Left renal cortex interstitium (tissue), 4 donors: ENCODE data around the gene STIP1. TPM values are rescaled to one million over a fixed set of nuclear protein-coding genes. Genes with fewer than 3 reads are reported as not detected.

Experiments
- DNase-seq, 4 donors: peaks; one replicate each; pipeline ENCODE4 v3.0.0-alpha.2; 2013; ENCODE audit warnings: low read depth in 4 of 4, low spot score in 2 of 4, missing footprints in 1 of 4
- polyA plus RNA-seq, 4 donors: library from polyadenylated mRNA; unstranded; fragments of 120-200 nt; gene quantifications; one replicate each; pipeline ENCODE4 v1.2.1, GENCODE V29; 2013; ENCODE audit not compliant: insufficient read length in 4 of 4

Gene STIP1
- polyA plus RNA-seq, 4 donors, result 156 to 207 (median 187) TPM

DNA sequence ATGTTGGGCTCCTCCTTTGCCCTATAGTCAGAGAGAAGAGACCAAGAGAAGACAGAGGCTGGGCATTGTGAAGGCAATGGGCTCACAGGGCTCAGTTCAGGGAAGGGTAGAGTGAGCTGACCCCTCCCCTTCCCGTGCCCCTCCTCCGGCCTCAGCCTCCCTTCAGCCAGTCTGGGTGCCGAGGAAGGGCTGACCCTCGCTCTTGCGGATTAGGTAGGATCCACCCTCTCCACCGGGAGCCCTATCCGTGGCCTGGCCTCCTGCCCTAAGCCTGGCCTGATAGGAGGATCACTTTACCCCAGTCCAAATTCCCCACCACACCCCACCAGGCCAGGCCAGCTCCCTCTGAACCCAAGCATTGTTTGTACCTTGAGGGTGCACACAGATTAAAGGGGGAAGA lies 62.6 kb downstream of the STIP1 start:
- no peak for DNase-seq

GRCh38 chr11:64249038-64249437 lies 63.1 kb downstream of the STIP1 start:
- DNase-seq, result no peak

- no peak for DNase-seq
Observed at GRCh38 chr11:64249563-64250414, 63.8 kb downstream of the STIP1 start.

DNA sequence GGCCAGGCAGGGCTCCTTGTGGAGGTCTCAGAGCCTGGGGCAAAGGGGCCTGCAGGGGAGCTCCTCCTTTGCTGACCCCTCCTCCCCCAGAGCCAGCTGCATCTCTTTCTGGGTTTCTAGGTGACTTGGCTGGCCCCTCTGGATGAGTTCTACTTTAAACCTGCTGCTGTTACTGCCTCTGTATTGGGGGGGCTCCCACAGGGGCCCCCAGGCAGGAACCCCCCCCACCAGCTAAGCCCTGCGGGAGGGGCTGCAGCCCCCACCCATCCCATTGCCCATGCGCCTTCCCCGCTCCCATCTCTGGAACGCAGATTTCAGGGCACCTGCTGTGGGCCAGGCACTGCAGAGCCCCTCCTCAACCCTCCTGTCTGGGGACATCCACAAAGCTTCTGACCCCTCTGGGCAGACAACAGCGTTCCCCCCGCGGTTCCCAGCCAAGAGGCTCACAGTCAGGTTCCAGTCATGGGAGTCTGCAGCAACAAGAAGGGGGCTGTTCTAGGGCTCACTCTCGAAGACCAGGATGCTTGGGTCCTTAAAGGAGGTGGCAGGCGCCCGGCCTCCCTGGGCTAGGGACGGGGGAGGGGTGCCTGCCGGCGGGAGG lies 64.5 kb downstream of the STIP1 start:
- DNase-seq, result no peak

GRCh38 chr11:64251016-64251752 lies 65.2 kb downstream of the STIP1 start, which contains the start of gene PLCB3:
Gene PLCB3, plus strand, starts transcription at chr11:64251530. Its CDS starts 120 bp downstream, at chr11:64251650.
- no peak for DNase-seq

- DNase-seq, result no peak
Observed at GRCh38 chr11:64251753-64252002, 65.7 kb downstream of the STIP1 start.

DNA sequence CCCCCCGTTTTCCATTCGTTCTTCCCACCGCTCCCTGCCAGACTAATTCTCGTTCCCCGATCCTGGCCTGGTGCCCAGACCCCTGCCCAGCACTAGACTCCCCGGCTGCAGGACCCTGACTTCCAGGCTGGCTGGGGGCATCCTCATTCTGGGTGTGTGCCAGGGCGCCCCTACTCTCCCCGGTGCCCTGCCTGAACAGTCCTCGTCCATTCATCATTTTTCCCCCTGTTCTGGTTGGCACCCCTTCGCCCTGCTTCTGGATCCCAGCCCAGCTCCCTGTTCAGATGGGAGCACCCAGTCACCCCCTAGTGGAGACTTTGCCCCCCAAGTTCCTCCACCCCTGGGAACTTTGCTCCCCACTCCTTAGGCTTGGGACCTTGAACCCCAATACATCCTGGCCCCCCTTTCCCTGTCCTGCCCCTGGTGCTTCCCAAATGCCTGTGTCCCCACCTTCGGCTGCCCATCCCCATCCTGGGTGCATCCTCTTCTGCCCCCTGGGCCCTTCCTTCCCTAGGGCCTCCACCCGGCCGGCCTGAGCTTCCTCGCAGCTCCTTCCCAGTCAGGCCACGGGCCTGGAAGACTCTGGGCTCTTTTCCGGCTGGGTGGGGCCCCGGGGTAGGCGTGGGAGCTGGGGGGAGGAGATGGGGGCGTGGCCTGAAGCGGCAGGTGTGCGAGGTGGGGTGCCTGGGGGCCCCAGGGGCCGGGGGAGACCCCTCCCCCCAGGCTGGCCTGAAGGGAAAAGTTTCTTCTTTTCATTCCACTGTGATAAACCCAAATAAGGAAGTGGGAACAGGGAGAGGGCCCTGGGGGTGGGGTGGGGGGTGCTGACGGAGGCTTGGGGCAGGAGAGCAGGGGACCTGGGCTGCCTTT lies 66.3 kb downstream of the STIP1 start:
- DNase-seq, result no peak

DNA sequence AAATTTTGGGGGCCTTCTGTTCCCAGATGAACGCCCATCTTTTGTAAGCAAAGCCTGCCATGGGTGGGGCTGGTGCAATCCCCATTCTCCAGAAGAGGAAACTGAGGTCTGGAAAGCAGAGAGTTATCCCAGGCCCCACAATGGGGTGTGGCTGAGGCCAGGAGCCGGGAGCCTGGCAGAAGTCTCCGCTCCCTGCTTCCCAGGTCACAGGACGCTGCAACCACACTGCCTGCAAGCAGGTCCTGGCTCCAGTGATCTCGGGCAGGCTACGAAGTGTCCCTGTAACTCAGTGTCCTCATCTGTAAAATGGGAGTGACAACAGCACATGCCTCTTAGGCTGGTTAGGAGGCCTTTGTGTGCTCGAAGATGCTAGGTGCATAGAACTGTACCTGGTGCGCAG lies 67.1 kb downstream of the STIP1 start:
- no peak for DNase-seq

DNA sequence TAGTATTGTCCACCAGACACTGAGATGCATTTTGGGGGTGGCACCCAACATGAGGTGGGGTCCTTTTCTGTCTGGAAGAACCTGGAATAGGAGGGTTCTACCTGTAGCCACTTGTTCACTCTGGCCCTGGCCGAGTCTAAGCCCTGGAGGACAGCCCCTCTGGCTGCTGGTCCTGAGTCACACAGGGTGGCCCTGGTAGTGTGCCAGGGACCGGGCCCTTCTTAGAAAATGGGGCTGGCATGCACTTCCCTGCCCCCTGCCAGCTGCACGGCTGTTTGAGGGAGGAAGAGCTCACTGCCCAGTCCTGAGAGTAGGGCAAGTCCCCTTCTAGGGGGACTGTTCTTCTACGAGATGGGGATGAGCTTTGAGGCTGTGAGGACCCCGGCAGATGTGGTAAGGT lies 67.5 kb downstream of the STIP1 start:
- no peak for DNase-seq

Other genes with a start within 250 kb of the STIP1 start
- 10 to 100 TPM; 23.6 to 43.0 (median 35.3) TPM for gene NAA40, start 247.2 kb upstream of the STIP1 start, polyA plus RNA-seq
- gene COX8A, start 211.6 kb upstream of the STIP1 start, polyA plus RNA-seq, result 100 to 1,000 TPM; 228 to 401 (median 302) TPM
- 100 to 1,000 TPM; 101 to 110 (median 105) TPM for gene OTUB1, start 199.7 kb upstream of the STIP1 start, polyA plus RNA-seq
- 1 to 10 TPM; 2.5 to 4.6 (median 3.2) TPM for gene FLRT1, start 150.2 kb upstream of the STIP1 start, polyA plus RNA-seq
- gene MACROD1, start 20.1 kb upstream of the STIP1 start, polyA plus RNA-seq, result 10 to 100 TPM; 15.1 to 23.2 (median 19.5) TPM
- gene FERMT3, start 20.6 kb downstream of the STIP1 start, polyA plus RNA-seq, result 1 to 10 TPM; 4.4 to 8.1 (median 4.9) TPM
- 10 to 100 TPM; 32.9 to 58.5 (median 48.2) TPM for gene TRPT1, start 40.0 kb downstream of the STIP1 start, polyA plus RNA-seq
- 10 to 100 TPM; 21.4 to 41.4 (median 32.5) TPM for gene NUDT22, start 40.1 kb downstream of the STIP1 start, polyA plus RNA-seq
- 10 to 100 TPM; 54.6 to 78.9 (median 72.2) TPM for gene DNAJC4, start 44.4 kb downstream of the STIP1 start, polyA plus RNA-seq
- gene VEGFB, start 48.4 kb downstream of the STIP1 start, polyA plus RNA-seq, result 100 to 1,000 TPM in 2 of 4 donors, 10 to 100 TPM in 2; 76.6 to 116 (median 99.7) TPM
- gene FKBP2, start 54.9 kb downstream of the STIP1 start, polyA plus RNA-seq, result 100 to 1,000 TPM in 2 of 4 donors, 10 to 100 TPM in 2; 94.5 to 110 (median 102) TPM
- gene PPP1R14B, start 60.8 kb downstream of the STIP1 start, polyA plus RNA-seq, result 100 to 1,000 TPM in 1 of 4 donors, 10 to 100 TPM in 3; 53.8 to 117 (median 76.0) TPM
- 10 to 100 TPM; 11.8 to 17.5 (median 14.8) TPM for gene PLCB3, start 65.4 kb downstream of the STIP1 start, polyA plus RNA-seq
- 10 to 100 TPM; 44.2 to 72.0 (median 57.1) TPM for gene BAD, start 98.5 kb downstream of the STIP1 start, polyA plus RNA-seq
- 10 to 100 TPM; 25.6 to 52.9 (median 40.4) TPM for gene GPR137, start 99.7 kb downstream of the STIP1 start, polyA plus RNA-seq
- under 1 TPM in 1 of 4 donors, not detected in 3; 0.09 TPM for gene KCNK4, start 105.1 kb downstream of the STIP1 start, polyA plus RNA-seq
- gene CATSPERZ, start 114.2 kb downstream of the STIP1 start, polyA plus RNA-seq, result under 1 TPM in 1 of 4 donors, not detected in 3; 0.19 TPM
- gene ESRRA, start 119.4 kb downstream of the STIP1 start, polyA plus RNA-seq, result 10 to 100 TPM; 17.9 to 31.1 (median 26.0) TPM
- 100 to 1,000 TPM; 209 to 285 (median 235) TPM for gene TRMT112, start 131.4 kb downstream of the STIP1 start, polyA plus RNA-seq
- gene PRDX5, start 131.9 kb downstream of the STIP1 start, polyA plus RNA-seq, result 100 to 1,000 TPM; 187 to 282 (median 212) TPM
- gene CCDC88B, start 154.0 kb downstream of the STIP1 start, polyA plus RNA-seq, result 1 to 10 TPM; 2.7 to 4.6 (median 3.7) TPM
- gene RPS6KA4, start 173.0 kb downstream of the STIP1 start, polyA plus RNA-seq, result 10 to 100 TPM; 11.0 to 17.4 (median 15.0) TPM